Osteocyte (in vitro differentiated cells): ENCODE measurements around the gene MTMR1. TPM values are rescaled to one million over a fixed set of nuclear protein-coding genes. Genes with fewer than 3 reads are reported as not detected.

Experiments
- DNase-seq: peaks from one replicate; pipeline ENCODE4 v3.0.0; 2021; ENCODE audit warnings: mixed read lengths; ENCODE audit not compliant: unreplicated experiment; ENCODE audit errors: extremely low spot score
- H3K27ac Mint-ChIP-seq: one replicate; pipeline ENCODE4 v1.8.0; 2021; ENCODE audit warnings: mild to moderate bottlenecking, mixed read lengths; ENCODE audit not compliant: unreplicated experiment
- H3K27me3 Mint-ChIP-seq: one replicate; pipeline ENCODE4 v1.8.0; 2021; ENCODE audit warnings: mixed read lengths; ENCODE audit not compliant: unreplicated experiment
- H3K36me3 Mint-ChIP-seq: one replicate; pipeline ENCODE4 v1.8.0; 2021; ENCODE audit warnings: mixed read lengths; ENCODE audit not compliant: unreplicated experiment
- H3K4me1 Mint-ChIP-seq: one replicate; pipeline ENCODE4 v1.8.0; 2021; ENCODE audit warnings: mixed read lengths; ENCODE audit not compliant: unreplicated experiment
- H3K4me3 Mint-ChIP-seq: one replicate; pipeline ENCODE4 v1.8.0; 2021; ENCODE audit warnings: mild to moderate bottlenecking, moderate library complexity, mixed read lengths; ENCODE audit not compliant: unreplicated experiment
- H3K9me3 Mint-ChIP-seq: one replicate; pipeline ENCODE4 v1.8.0; 2021; ENCODE audit warnings: mixed read lengths; ENCODE audit not compliant: unreplicated experiment
- CTCF ChIP-seq: fragments of 200-600 bp; sonication (generic); IDR thresholded peaks from 2 replicates; pipeline ENCODE4 v1.5.0; 2021; ENCODE audit warnings: antibody characterized with exemption, mild to moderate bottlenecking, moderate library complexity
- total RNA-seq: library from RNA; stranded (reverse); gene quantifications from 2 replicates; pipeline ENCODE4 v1.2.1, GENCODE V29; 2021

MTMR1 gene
- total RNA-seq, 1 donor from 2014 or later, result 23.6 TPM

GRCh38 chrX:150702966-150703694 lies 9.9 kb downstream of the MTMR1 start:
- Mint-ChIP-seq H3K9me3 (peaks cover 15% of the 10 kb centered on the region), H3K4me3 (no peak overlapping the region), H3K27ac (no peak overlapping the region), H3K27me3 (no peaks in the 10 kb centered on the region), H3K4me1 (no peaks in the 10 kb centered on the region), H3K36me3 (peaks cover 13% of the 10 kb centered on the region)
- DNase-seq, result no peak
- no peak for TF ChIP-seq CTCF

- Mint-ChIP-seq H3K27me3 (no peaks in the 10 kb centered on the region), H3K9me3 (peaks cover 15% of the 10 kb centered on the region), H3K27ac (no peak overlapping the region), H3K36me3 (peaks cover 13% of the 10 kb centered on the region), H3K4me1 (no peaks in the 10 kb centered on the region), H3K4me3 (no peak overlapping the region)
- DNase-seq, result no peak
- no peak for TF ChIP-seq CTCF
These were observed 10.4 kb downstream of the MTMR1 start for GRCh38 chrX:150703695-150703974.

DNA sequence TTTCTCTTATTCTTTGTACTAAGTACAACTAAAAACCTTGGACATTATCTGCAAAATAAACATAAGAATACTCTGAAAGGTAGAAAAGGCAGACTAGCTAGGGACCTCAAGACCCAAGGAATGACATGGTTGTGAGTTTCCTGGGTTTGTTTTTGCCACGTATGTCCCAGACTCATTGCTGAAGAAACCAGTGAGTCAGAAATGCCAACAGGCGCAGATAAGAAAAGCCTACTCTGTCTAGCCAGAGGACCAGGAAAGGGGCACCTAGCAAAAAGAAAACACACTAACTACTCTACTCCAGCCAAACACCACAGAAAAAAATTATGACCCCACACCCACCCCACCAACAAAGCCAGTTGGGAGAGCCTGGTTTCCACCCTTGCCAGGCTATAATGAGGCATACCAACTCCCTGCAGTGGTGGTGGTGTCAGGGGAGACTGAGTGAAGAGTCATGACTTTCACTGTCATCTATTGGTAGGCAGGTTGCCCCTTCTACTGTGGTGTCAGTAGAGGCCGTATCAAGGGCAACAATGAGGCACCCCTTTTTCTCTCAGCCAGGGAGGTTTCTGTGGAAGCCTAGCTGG lies 10.9 kb downstream of the MTMR1 start:
- no peak overlapping the region for H3K4me3 Mint-ChIP-seq
- TF ChIP-seq CTCF, result no peak
- no peaks in the 10 kb centered on the region for H3K27me3 Mint-ChIP-seq
- no peaks in the 10 kb centered on the region for H3K4me1 Mint-ChIP-seq
- DNase-seq, result no peak
- H3K27ac Mint-ChIP-seq, result no peak overlapping the region
- peaks cover 15% of the 10 kb centered on the region for H3K9me3 Mint-ChIP-seq
- H3K36me3 Mint-ChIP-seq, result peaks cover 13% of the 10 kb centered on the region

DNA sequence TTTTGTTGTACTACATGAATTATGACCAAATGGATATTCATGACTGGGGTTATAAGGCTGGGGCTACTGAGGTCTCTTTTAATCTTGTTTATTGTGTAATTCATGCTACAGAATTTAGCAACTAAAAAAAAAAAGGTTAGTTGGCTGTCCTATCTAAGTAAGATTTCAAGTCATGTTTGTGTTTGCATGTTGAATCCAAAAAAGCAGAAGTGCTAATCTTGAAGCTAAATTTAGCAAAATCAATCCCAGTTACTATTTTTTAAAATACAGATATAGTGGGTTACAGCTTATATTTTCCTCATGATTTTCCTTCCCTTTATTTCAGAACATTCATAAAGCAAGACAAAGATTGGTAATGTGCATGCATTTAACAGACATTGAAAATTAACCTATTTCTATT lies 19.4 kb downstream of the MTMR1 start:
- Mint-ChIP-seq H3K4me3 (no peak overlapping the region), H3K27me3 (no peaks in the 10 kb centered on the region), H3K9me3 (no peaks in the 10 kb centered on the region), H3K4me1 (peaks cover 17% of the 10 kb centered on the region), H3K36me3 (no peaks in the 10 kb centered on the region), H3K27ac (no peak overlapping the region)
- no peak for TF ChIP-seq CTCF
- no peak for DNase-seq

GRCh38 chrX:150715184-150715583 lies 22.0 kb downstream of the MTMR1 start:
- H3K36me3 Mint-ChIP-seq, result no peaks in the 10 kb centered on the region
- TF ChIP-seq CTCF, result no peak
- no peak for DNase-seq
- peaks cover 17% of the 10 kb centered on the region for H3K4me1 Mint-ChIP-seq
- no peak overlapping the region for H3K4me3 Mint-ChIP-seq
- no peaks in the 10 kb centered on the region for H3K27me3 Mint-ChIP-seq
- no peak overlapping the region for H3K27ac Mint-ChIP-seq
- no peaks in the 10 kb centered on the region for H3K9me3 Mint-ChIP-seq
